Putamen (tissue), 1 donor: ENCODE data around the gene TMEM214.

ENCODE experiments used
- DNase-seq: peaks from one replicate; pipeline ENCODE4 v3.0.0-alpha.2; 2016; ENCODE audit warnings: low spot score

Gene TMEM214

GRCh38 chr2:27010139-27010538 is 22.6 kb upstream of the TMEM214 start:
- DNase-seq: no peak

DNA sequence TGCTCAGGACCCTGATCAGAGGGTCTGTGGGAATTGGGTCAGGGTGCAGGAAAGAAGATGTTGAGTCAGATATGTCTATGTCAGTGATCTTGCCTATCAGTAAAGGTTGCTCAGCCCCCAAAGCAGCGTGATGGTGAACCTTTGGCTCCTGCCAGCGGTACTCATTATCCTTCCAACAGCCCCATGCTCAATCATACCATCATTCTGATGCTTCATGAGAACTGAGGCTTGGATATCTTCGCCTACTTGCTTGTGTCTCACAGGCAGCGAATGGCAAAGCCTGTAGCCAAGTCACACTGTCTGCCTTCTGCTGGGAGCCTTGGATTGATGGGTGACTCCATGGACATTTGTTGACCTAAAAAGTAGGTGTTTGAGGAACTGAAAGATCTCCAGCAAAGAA is 19.0 kb upstream of the TMEM214 start:
- DNase-seq: no peak

- DNase-seq: no peak
These were observed 17.9 kb upstream of the TMEM214 start for GRCh38 chr2:27014771-27015433.

DNA sequence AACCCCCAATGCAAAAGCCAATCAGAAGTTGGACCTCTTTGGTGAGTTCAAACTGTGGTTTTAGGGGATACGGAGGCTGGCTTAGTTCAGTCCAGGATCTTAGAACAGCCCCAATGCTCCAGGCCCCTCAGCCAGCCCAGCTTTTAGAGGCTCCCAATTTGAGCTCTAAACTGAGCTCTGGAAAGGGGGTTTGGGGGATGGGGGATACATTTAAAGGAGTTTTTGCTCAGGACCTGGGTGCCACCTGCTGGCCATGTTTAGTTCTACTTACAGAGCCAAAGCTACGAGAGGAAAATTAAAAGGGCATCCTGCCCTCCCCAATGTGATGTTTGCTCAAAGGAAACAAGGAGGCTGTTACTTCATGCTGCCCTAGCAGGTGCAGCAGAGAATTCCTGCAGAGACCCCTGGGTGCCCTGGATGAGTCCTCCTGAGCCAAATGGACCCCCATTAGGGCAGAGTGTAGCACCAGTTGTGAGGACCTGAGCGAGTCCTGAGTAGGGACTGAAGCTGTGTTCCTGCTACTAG is 15.9 kb upstream of the TMEM214 start:
- peak; percentile 44 for DNase-seq

- no peak for DNase-seq
These were observed 14.6 kb upstream of the TMEM214 start for GRCh38 chr2:27018142-27018541.

DNA sequence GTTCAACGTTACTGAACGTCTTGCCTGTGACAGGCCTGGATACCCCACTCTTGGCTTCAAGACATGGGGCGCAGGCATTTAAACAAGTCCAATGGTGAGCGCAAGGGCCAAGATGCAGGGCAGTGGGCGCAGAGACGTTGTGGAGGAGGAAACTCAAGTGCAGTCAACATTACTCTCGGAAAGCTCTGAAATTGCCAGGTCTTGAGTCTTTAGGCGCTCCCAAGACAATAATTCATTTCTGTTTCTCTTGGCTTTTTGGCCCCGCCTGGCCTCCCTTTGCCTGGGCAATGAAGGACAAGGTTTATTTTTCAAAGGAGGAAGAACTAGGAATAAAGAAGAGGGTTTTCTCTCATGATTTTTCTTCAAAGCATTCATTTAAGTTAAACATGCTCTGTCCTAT is 13.3 kb upstream of the TMEM214 start:
- no peak for DNase-seq

DNA sequence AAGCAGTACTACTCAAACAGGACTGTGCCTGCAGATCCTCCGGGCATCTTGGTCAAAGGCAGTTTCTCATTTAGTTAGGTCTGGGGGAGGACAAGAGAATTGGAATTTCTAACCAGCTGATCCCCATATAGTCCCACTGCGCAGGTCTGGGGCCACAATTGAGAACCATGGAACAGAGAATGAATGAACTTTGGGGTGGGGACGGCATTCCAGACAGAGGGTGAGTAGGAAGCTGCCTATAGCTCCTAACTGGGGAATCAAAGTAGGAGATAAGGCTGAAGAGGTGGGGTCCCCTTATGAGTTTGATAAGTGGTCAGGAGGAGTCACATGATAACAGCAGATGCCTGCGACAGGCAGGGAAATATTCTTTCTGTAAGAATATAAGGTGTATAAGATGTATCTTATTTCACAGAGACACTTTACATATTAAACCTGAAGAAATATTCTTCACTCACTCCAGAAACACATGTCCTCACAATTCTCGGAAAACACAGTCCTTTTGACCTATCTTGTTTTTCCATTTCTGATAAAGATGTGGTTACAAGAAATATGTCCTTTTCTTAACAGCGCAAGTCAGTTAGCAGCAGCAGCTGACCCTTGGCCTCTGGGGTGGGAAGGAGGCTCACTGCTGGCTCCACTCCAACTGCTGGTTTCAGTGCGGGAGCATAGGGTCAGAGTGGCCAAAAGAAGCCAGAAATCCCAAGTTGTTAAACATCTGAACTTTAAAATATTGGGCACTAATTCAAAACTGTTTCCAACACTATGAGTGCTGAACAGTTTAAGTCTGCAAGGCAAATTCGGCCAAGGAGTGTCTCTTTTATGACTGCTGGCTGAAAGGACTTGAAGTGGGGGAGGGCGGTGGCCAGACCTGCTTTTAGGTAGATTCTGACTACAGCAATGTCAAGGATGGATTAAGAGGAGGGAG is 12.6 kb upstream of the TMEM214 start:
- DNase-seq: no peak

DNA sequence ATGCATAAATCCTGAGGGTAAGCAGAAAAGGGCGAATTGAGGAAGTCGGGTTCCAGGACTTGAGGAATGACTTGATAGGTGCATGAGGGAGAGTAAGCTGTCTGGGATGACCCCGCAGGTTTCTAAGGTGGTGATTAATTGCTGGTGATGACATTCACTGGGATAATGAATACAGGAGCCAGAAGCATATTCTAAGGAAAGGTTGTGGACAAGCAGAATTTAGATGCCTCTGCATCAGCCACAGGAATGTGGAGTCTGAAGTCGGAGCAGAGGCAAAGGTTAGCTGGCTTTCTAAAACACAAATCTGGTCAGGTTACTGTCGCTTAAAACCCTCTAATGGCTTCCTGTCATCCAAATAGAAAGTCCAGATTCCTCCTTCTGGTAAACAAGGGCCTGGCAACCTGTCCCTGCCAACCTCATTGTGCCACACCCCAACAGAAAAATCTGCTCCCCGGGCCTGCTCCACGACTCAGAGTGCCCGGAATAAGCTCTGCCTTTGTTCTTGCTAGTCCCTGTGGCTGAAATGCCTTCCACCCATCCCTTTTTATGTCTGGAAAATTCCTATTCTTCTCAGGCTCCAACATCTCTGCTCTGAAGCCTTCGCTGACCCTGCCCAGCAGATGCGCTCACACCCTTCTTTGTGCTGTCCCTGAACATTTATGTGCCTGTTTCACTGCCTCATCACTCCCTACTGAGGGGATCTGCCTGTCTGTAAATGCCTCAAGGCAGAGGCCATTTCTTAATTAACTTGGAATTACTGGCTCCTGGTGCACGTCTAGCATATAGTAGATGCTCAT is 11.3 kb upstream of the TMEM214 start:
- no peak for DNase-seq

- DNase-seq: no peak
These were observed 9.0 kb upstream of the TMEM214 start for GRCh38 chr2:27023740-27024139.

GRCh38 chr2:27024188-27024587 is 8.6 kb upstream of the TMEM214 start:
- DNase-seq: no peak

DNA sequence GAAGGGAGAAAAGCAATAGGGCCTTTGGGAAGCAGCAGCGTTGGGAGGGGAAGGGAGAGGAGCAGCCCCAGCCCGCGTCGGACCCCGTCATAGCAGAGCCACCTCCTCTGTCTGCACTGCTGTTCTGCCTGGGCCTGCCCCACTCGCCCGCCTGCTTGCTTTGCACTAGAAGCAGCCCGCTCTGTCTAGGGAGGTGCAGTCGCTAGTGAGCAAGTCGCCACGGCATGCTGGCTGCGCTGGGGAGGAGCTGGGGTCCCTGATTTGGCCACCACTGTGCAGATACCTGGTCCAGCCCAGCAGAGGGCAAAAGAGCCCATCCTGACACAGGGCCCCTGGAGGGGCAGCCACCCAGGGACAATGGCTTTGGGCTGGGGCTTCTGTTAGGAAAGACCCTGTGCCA is 8.0 kb upstream of the TMEM214 start:
- DNase-seq: no peak

- no peak for DNase-seq
These were observed 7.4 kb upstream of the TMEM214 start for GRCh38 chr2:27025281-27025800.

DNA sequence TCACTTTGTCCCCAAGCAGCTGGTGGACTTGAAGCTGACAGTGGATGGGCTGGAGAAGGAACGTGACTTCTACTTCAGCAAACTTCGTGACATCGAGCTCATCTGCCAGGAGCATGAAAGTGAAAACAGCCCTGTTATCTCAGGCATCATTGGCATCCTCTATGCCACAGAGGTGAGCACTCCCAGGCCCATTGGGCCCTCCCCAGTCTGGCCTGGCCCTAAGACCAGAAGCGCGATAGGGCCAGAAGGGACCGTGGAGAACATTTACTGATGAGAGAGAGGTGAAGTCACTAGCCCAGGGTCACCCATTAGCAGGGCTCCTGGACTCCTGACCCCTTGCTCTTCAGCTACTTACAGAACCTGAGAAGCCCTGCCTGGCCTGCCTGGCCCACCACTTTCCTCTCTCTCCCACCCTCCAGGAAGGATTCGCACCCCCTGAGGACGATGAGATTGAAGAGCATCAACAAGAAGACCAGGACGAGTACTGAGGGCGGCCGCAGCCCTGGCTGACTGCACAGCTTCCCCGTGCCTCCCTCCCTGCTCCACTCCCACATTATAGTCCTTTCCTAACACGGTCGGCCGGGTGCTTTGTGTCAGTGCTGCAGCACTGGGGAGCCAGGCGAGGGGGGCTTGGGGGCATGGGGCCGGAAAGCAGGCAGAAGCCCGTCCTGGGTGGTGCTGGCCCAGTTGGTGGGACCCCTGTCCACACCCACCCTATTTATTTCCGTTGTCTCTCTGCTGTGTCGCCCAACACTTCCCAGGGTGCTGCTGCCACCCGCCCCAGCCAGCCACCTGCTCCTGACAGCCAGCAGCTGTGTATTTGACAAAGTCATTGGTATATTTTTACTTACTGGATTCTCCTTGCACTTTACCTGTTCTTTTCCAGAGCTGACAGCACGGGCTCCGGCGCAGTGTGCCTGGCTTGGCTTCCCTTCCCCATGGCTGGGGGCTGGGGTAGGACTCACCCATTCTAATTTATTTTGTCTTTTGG is 6.6 kb upstream of the TMEM214 start:
- DNase-seq: no peak

DNA sequence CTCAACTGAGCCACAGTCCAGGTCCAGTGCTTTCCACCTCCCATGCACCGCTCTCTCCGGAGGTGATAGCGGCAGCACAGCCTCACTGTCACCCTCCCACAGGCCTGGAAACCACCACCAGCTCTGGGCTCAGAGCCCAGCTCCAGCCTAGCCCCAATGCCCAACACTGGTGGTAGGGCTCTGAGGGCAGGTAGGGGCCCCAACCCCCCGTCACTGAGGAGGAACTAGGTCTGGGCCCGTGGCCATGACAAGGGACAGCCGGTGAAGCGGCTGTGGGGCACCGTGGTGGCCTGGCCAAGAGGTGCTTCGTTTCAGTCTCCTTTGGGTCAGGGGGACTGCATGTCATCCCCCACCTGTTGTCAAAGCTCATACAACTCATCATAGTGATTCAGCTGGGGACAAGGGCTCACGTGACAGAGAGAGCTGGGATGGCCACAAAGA is 5.5 kb upstream of the TMEM214 start:
- no peak for DNase-seq

- no peak for DNase-seq
These were observed 3.7 kb upstream of the TMEM214 start for GRCh38 chr2:27029051-27029450.

- no peak for DNase-seq
These were observed 588 bp downstream of the TMEM214 start for GRCh38 chr2:27033253-27033852.

DNA sequence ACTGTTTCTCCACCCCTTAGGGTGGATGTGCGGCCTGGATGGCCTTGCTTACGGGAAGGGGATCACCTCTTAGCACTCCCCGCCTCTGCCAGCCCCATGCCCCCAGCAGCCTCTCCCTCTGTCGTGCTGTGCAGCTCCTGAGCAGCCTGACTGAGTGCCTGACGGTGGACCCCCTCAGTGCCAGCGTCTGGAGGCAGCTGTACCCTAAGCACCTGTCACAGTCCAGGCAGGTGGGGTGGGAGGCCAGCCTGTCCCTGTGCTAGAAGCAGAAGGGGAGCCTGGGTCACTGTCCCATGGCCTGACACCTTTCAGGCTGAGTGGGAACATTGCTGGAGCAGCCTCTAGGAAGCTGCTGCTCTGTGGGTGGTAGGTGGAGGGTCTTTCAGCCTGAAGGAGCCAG is 5.2 kb downstream of the TMEM214 start:
- DNase-seq: no peak

- DNase-seq: no peak
These were observed 6.0 kb downstream of the TMEM214 start for GRCh38 chr2:27038631-27039339.

DNA sequence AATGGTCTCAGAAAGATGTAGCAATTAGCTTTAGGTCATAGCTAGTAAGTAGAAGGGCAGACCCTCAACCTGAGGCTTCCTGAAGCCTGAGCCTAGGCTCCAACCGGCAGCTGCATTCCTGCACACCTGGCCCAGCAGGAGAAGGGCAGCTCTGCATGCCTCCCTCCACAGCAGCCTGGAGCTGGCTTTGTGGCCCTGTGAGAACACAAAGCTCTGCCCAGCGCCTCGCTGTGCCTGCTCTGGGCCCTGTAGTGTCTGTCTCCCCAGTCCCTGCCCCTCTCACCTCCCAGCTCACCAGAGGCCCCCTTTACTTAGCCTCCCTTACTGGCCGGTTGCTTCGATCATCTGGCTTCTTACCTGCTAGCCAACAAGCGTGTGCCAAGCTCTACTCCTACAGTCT is 6.7 kb downstream of the TMEM214 start:
- DNase-seq: no peak

GRCh38 chr2:27039871-27040270 is 7.1 kb downstream of the TMEM214 start:
- no peak for DNase-seq
